ENCODE results near the gene FOXP1. TPM values are rescaled to one million over a fixed set of nuclear protein-coding genes. Genes with fewer than 3 reads are reported as not detected.

The FOXP1 gene
- total RNA-seq, 1 experiment from 2014 or later: 2.9 TPM

GRCh38 chr3:71310359-71310979 lies 273.1 kb downstream of the FOXP1 start:
- H3K9me3 ChIP-seq (ENCODE audit: control insufficient read depth, insufficient read depth, low read depth, low read length): no peaks in the 10 kb centered on the region
- no TSS peak for BruUV-seq (replicated peaks)
- in situ Hi-C loops (cut with HindIII; ENCODE audit: low pct_unique_long_range_greater_than_20kb, low sequenced_read_pairs) (no loop called here), intact Hi-C loops (cut with micrococcal nuclease; ENCODE audit: unreplicated experiment) (no loop called here)
- ChIA-PET POLR2A (no interaction called here), CTCF (no interaction called here)
- TF ChIP-seq REST (IDR thresholded peaks at IDR 0.05; ENCODE audit: insufficient read depth in 1 of 2, low read depth in 2 of 2, low read length in 1 of 2) (no peak), SIN3A (IDR thresholded peaks at IDR 0.05; ENCODE audit: borderline replicate concordance, insufficient read depth, low read depth, low read length) (no peak), POLR2AphosphoS5 (IDR thresholded peaks at IDR 0.05; ENCODE audit: low read depth, low read length) (no peak), CTCF (IDR thresholded peaks at IDR 0.05) (no peak), TCF7L2 (IDR thresholded peaks at IDR 0.05; ENCODE audit: low read depth, low read length) (no peak)
- no peak for ATAC-seq
- H3K27me3 ChIP-seq (ENCODE audit: control insufficient read depth, insufficient read depth, low read length): no peaks in the 10 kb centered on the region
- no peaks in the 10 kb centered on the region for H3K36me3 ChIP-seq (ENCODE audit: control insufficient read depth, insufficient read depth, low read length)
- no peak overlapping the region for H3K4me3 ChIP-seq (ENCODE audit: low read depth in 2 of 2, low read length in 2 of 2)
- H3K4me1 ChIP-seq (ENCODE audit: control insufficient read depth, insufficient read depth, low read length): no peaks in the 10 kb centered on the region
- DNase-seq (ENCODE audit: low read depth, low spot score): no peak
- no peak overlapping the region for H3K27ac ChIP-seq (ENCODE audit: low read length)

- CTCF ChIA-PET: no interaction called here
- H3K9me3 ChIP-seq (ENCODE audit: control insufficient read depth, insufficient read depth, low read depth, low read length): no peaks in the 10 kb centered on the region
- no peak overlapping the region for H3K27ac ChIP-seq (ENCODE audit: low read length)
- in situ Hi-C loops (cut with HindIII; ENCODE audit: low pct_unique_long_range_greater_than_20kb, low sequenced_read_pairs) (no loop called here), intact Hi-C loops (cut with micrococcal nuclease; ENCODE audit: unreplicated experiment) (no loop called here)
- BruUV-seq (replicated peaks): no TSS peak
- ATAC-seq: no peak
- DNase-seq (ENCODE audit: low read depth, low spot score): no peak
- H3K27me3 ChIP-seq (ENCODE audit: control insufficient read depth, insufficient read depth, low read length): no peaks in the 10 kb centered on the region
- H3K4me1 ChIP-seq (ENCODE audit: control insufficient read depth, insufficient read depth, low read length): no peaks in the 10 kb centered on the region
- H3K4me3 ChIP-seq (ENCODE audit: low read depth in 2 of 2, low read length in 2 of 2): no peak overlapping the region
- POLR2A ChIA-PET: no interaction called here
- no peak for TF ChIP-seq REST (IDR thresholded peaks at IDR 0.05; ENCODE audit: insufficient read depth in 1 of 2, low read depth in 2 of 2, low read length in 1 of 2)
- TF ChIP-seq POLR2AphosphoS5 (IDR thresholded peaks at IDR 0.05; ENCODE audit: low read depth, low read length): no peak
- no peaks in the 10 kb centered on the region for H3K36me3 ChIP-seq (ENCODE audit: control insufficient read depth, insufficient read depth, low read length)
Measured at GRCh38 chr3:71309886-71310285, 273.6 kb downstream of the FOXP1 start.

Data from Panc1 (cell line).